WTC11 (cell line): ENCODE results near the gene TMEM187. TPM values are rescaled to one million over a fixed set of nuclear protein-coding genes. Genes with fewer than 3 reads are reported as not detected.

Experiments
- ATAC-seq: fragments of 200-7000 bp; cut with Tn5 transposase; 2 replicates; pipeline ENCODE4 v1.10.0; 2021; ENCODE audit warnings: mild to moderate bottlenecking, moderate library complexity
- CTCF ChIA-PET: fragments of 300-600 bp; sonication (Branson Sonifier 250); formaldehyde crosslinking; loops from one replicate; lab custom pipeline; 2021; ENCODE audit warnings: antibody characterized with exemption; lab: Charles Lee
- POLR2A ChIA-PET: fragments of 350-600 bp; sonication (Branson Sonifier 250); formaldehyde crosslinking; loops from one replicate; lab custom pipeline; 2021; ENCODE audit warnings: antibody characterized with exemption; lab: Charles Lee
- DNase-seq: peaks from one replicate; pipeline ENCODE4 v3.0.0; 2021; ENCODE audit warnings: low spot score
- H3K27ac Mint-ChIP-seq: 2 replicates; pipeline ENCODE4 v1.8.0; 2021; ENCODE audit warnings: mixed read lengths
- H3K27me3 Mint-ChIP-seq: 2 replicates; pipeline ENCODE4 v1.8.0; 2021; ENCODE audit warnings: low read depth, mild to moderate bottlenecking, moderate library complexity, mixed read lengths
- H3K36me3 Mint-ChIP-seq: 2 replicates; pipeline ENCODE4 v1.8.0; 2021; ENCODE audit warnings: mixed read lengths
- H3K4me1 Mint-ChIP-seq: 2 replicates; pipeline ENCODE4 v1.8.0; 2022; ENCODE audit warnings: mixed read lengths
- H3K4me3 Mint-ChIP-seq: 2 replicates; pipeline ENCODE4 v1.8.0; 2021; ENCODE audit warnings: mild to moderate bottlenecking, moderate library complexity, mixed read lengths
- H3K9me3 Mint-ChIP-seq: 2 replicates; pipeline ENCODE4 v1.8.0; 2021; ENCODE audit warnings: mixed read lengths
- CBFB ChIP-seq: sonication (generic); formaldehyde crosslinking; IDR thresholded peaks from 2 replicates; pipeline ENCODE4 v1.8.1; 2022; ENCODE audit warnings: mild to moderate bottlenecking, low read depth, missing genetic modification reagents
- FOXP1 ChIP-seq: sonication (generic); formaldehyde crosslinking; IDR thresholded peaks from 2 replicates; pipeline ENCODE4 v1.8.0; 2022; ENCODE audit warnings: missing genetic modification reagents, mild to moderate bottlenecking, moderate library complexity, borderline replicate concordance
- GRHL2 ChIP-seq: fragments of 250-450 bp; sonication (Bioruptor Pico); IDR thresholded peaks from 2 replicates; pipeline ENCODE4 v1.8.0; 2022; ENCODE audit warnings: mild to moderate bottlenecking, moderate library complexity; ENCODE audit not compliant: insufficient replicate concordance, severe bottlenecking
- JUN ChIP-seq: sonication (generic); formaldehyde crosslinking; IDR thresholded peaks from 2 replicates; pipeline ENCODE4 v1.8.0; 2023; ENCODE audit warnings: mild to moderate bottlenecking, missing genetic modification reagents
- RELA ChIP-seq: sonication (generic); formaldehyde crosslinking; IDR thresholded peaks from 2 replicates; pipeline ENCODE4 v1.8.1; 2022; ENCODE audit warnings: missing genetic modification reagents, mild to moderate bottlenecking, borderline replicate concordance
- RORB ChIP-seq: fragments of 250-450 bp; sonication (Bioruptor Pico); IDR thresholded peaks from 2 replicates; pipeline ENCODE4 v1.9.0; 2021; ENCODE audit warnings: mild to moderate bottlenecking
- SMAD3 ChIP-seq: sonication (generic); formaldehyde crosslinking; IDR thresholded peaks from 2 replicates; pipeline ENCODE4 v1.8.0; 2022; ENCODE audit warnings: missing genetic modification reagents, mild to moderate bottlenecking, borderline replicate concordance
- SP1 ChIP-seq: sonication (generic); formaldehyde crosslinking; conservative IDR thresholded peaks from 2 replicates; pipeline ENCODE4 v1.8.1; 2022; ENCODE audit warnings: missing genetic modification reagents
- TEAD1 ChIP-seq: sonication (generic); formaldehyde crosslinking; IDR thresholded peaks from 2 replicates; pipeline ENCODE4 v1.8.0; 2022; ENCODE audit warnings: mild to moderate bottlenecking, missing genetic modification reagents
- ZNF138 ChIP-seq: sonication (generic); formaldehyde crosslinking; conservative IDR thresholded peaks from 2 replicates; pipeline ENCODE4 v1.8.1; 2022; ENCODE audit warnings: mild to moderate bottlenecking, moderate library complexity, missing genetic modification reagents
- total RNA-seq: library from RNA; stranded (reverse); gene quantifications from 3 replicates; pipeline ENCODE4 v1.2.3, GENCODE V29; 2021
- TF ChIP-seq, protein P1 (sequence below): sonication (generic); formaldehyde crosslinking; IDR thresholded peaks from 2 replicates; pipeline ENCODE4 v1.8.1; 2023; ENCODE audit warnings: mild to moderate bottlenecking, missing genetic modification reagents
- TF ChIP-seq, protein P2 (sequence below): fragments of 200-600 bp; IDR thresholded peaks from 2 replicates; pipeline ENCODE4 v1.8.0; 2022; ENCODE audit warnings: antibody characterized with exemption
- TF ChIP-seq, protein P3 (sequence below): sonication (generic); formaldehyde crosslinking; IDR thresholded peaks from 2 replicates; pipeline ENCODE4 v1.8.1; 2022; ENCODE audit warnings: mild to moderate bottlenecking, moderate library complexity, missing genetic modification reagents
- TF ChIP-seq, protein P4 (sequence below): fragments of 250-450 bp; sonication (Bioruptor Pico); IDR thresholded peaks from 2 replicates; pipeline ENCODE4 v1.9.0; 2021; ENCODE audit warnings: mild to moderate bottlenecking
- TF ChIP-seq, protein P5 (sequence below): sonication (generic); formaldehyde crosslinking; conservative IDR thresholded peaks from 2 replicates; pipeline ENCODE4 v1.8.1; 2022; ENCODE audit warnings: mild to moderate bottlenecking, missing genetic modification reagents
- TF ChIP-seq, protein P6 (sequence below): fragments of 250-450 bp; sonication (Bioruptor Pico); IDR thresholded peaks from 2 replicates; pipeline ENCODE4 v1.8.0; 2021; ENCODE audit warnings: mild to moderate bottlenecking

The TMEM187 gene
- total RNA-seq, 1 experiment from 2014 or later = 8.4 TPM

DNA sequence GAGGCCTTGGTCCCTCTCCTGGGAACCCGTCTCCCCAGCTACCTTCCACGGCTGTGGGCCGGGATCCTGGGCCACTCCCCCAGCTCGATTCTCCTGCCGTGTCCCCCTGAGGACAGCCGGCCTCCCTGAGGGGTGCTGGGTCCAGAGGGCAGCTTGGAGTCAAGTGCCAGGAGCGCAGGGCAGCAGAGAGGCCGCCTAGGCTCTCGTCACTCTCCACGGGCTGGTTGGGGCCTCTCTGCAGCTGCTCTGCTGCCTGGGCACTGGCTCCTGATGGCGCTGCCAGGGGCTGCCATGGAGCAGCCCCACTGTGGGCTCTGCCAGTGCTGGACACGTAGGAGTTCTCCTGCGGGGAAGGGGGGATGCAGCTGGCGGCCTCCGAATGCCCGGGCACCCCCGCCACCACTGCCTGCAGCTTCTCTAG is 40.5 kb downstream of the TMEM187 start (continued):
- TF ChIP-seq, protein P1, sequence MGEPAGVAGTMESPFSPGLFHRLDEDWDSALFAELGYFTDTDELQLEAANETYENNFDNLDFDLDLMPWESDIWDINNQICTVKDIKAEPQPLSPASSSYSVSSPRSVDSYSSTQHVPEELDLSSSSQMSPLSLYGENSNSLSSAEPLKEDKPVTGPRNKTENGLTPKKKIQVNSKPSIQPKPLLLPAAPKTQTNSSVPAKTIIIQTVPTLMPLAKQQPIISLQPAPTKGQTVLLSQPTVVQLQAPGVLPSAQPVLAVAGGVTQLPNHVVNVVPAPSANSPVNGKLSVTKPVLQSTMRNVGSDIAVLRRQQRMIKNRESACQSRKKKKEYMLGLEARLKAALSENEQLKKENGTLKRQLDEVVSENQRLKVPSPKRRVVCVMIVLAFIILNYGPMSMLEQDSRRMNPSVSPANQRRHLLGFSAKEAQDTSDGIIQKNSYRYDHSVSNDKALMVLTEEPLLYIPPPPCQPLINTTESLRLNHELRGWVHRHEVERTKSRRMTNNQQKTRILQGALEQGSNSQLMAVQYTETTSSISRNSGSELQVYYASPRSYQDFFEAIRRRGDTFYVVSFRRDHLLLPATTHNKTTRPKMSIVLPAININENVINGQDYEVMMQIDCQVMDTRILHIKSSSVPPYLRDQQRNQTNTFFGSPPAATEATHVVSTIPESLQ (CRISPR knock-in tag) = no peak

DNA sequence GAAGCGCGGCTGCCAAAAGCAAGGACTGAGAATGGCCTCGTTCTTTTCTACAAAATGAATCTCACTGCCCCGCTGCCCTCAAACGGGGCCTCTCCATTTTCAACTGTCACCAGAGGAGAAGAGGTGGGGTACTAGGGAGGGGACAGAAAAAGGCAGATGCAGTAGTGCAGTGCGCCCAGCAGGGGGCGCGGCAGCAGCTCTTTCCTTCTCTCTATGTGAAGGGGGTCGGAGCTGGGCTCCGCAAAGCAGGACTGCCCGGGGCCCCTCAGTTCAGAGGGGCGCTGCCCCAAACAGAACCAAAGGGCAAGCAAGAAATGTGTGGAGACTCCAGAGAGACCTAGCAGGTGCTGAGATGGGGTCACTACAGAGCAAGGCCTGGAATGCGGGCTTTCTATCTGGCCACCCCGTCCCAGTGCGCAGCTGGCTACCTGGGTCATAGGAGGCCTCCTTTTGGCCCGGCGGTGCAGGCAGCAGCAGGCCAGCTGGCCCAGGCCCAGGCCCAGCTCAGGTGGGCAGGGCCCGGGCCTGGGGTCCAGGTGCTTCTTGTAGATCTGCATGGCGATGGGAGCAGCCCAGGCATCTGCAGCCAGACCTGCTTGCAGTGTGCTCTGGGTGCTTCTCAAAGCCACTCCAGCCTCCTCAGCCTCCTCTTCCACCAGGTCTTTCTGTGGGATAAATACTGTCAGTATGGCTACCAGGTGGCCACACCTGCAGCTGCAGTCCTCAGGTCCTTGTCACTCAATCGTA is 41.2 kb downstream of the TMEM187 start:
- Mint-ChIP-seq H3K4me1 (peaks cover 12% of the 10 kb centered on the region), H3K36me3 (peaks cover 5% of the 10 kb centered on the region), H3K4me3 (no peak overlapping the region), H3K27ac (no peak overlapping the region), H3K9me3 (no peaks in the 10 kb centered on the region), H3K27me3 (no peaks in the 10 kb centered on the region)
- DNase-seq = peak; percentile 55
- POLR2A ChIA-PET = no interaction called here
- no peak for TF ChIP-seq SP1 (CRISPR knock-in tag)
- TF ChIP-seq, protein P2, sequence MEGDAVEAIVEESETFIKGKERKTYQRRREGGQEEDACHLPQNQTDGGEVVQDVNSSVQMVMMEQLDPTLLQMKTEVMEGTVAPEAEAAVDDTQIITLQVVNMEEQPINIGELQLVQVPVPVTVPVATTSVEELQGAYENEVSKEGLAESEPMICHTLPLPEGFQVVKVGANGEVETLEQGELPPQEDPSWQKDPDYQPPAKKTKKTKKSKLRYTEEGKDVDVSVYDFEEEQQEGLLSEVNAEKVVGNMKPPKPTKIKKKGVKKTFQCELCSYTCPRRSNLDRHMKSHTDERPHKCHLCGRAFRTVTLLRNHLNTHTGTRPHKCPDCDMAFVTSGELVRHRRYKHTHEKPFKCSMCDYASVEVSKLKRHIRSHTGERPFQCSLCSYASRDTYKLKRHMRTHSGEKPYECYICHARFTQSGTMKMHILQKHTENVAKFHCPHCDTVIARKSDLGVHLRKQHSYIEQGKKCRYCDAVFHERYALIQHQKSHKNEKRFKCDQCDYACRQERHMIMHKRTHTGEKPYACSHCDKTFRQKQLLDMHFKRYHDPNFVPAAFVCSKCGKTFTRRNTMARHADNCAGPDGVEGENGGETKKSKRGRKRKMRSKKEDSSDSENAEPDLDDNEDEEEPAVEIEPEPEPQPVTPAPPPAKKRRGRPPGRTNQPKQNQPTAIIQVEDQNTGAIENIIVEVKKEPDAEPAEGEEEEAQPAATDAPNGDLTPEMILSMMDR = peak; percentile 89
- ATAC-seq = peak; percentile 76
- CTCF ChIA-PET = interaction anchor here (0.6 to 2.3 kb wide), 25 partner anchors 8 to 360 kb away, joined by 3 to 14 read pairs (median 4); partner anchors contain the start of gene MECP2

DNA sequence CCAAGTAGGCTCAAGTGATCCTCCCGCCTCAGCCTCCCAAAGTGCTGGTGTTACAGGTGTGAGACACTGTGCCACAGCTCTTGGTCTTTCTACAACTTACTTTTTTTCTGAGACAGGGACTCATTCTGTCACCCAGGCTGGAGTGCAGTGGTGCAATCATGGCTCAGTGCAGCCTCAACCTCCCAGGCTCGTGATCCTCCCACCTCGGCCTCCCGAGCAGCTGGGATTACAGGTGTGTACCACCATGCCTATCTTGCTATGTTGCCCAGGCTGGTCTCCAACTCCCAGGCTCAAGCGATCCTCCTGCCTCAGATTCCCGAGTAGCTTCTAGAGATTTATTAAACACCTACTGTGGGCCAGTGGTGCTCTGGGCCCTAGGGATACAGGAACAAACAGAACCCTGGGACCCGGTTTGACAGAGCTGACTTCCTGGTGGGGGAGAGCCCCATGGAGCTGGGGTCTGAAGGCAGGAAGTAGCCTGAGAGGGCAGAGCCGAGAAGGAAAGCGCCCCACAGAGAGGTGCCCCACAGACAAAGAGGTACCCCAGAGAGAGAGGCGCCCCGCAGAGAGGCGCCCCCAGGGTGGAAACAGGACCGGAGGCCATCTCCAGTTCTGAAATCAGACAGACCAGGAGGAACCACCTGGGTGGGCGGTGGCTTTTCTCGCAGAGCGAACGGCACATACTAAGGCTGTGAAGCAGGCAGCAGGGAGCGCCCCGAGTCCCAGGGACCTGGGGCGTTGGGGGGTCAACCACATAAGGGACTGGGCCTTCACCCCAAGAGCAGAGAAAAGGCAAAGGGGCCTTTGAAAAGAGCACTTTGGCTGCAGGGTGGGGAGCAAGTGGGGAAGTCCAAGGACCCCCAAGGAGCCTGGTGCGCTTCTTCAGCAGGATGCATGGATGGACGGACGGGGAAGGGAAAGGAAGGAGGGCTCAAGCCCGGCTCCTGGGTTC is 42.2 kb downstream of the TMEM187 start:
- TF ChIP-seq, protein P3, sequence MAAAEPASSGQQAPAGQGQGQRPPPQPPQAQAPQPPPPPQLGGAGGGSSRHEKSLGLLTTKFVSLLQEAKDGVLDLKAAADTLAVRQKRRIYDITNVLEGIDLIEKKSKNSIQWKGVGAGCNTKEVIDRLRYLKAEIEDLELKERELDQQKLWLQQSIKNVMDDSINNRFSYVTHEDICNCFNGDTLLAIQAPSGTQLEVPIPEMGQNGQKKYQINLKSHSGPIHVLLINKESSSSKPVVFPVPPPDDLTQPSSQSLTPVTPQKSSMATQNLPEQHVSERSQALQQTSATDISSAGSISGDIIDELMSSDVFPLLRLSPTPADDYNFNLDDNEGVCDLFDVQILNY (CRISPR knock-in tag) = no peak
- TF ChIP-seq SMAD3 (CRISPR knock-in tag) (no peak), CBFB (CRISPR knock-in tag) (no peak), FOXP1 (CRISPR knock-in tag) (no peak), JUN (CRISPR knock-in tag) (no peak), TEAD1 (no peak), RORB (CRISPR knock-in tag) (no peak), GRHL2 (CRISPR knock-in tag) (no peak), RELA (CRISPR knock-in tag) (no peak), ZNF138 (CRISPR knock-in tag) (no peak)
- TF ChIP-seq, protein P4, sequence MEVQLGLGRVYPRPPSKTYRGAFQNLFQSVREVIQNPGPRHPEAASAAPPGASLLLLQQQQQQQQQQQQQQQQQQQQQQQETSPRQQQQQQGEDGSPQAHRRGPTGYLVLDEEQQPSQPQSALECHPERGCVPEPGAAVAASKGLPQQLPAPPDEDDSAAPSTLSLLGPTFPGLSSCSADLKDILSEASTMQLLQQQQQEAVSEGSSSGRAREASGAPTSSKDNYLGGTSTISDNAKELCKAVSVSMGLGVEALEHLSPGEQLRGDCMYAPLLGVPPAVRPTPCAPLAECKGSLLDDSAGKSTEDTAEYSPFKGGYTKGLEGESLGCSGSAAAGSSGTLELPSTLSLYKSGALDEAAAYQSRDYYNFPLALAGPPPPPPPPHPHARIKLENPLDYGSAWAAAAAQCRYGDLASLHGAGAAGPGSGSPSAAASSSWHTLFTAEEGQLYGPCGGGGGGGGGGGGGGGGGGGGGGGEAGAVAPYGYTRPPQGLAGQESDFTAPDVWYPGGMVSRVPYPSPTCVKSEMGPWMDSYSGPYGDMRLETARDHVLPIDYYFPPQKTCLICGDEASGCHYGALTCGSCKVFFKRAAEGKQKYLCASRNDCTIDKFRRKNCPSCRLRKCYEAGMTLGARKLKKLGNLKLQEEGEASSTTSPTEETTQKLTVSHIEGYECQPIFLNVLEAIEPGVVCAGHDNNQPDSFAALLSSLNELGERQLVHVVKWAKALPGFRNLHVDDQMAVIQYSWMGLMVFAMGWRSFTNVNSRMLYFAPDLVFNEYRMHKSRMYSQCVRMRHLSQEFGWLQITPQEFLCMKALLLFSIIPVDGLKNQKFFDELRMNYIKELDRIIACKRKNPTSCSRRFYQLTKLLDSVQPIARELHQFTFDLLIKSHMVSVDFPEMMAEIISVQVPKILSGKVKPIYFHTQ (CRISPR knock-in tag) = no peak
- TF ChIP-seq, protein P5, sequence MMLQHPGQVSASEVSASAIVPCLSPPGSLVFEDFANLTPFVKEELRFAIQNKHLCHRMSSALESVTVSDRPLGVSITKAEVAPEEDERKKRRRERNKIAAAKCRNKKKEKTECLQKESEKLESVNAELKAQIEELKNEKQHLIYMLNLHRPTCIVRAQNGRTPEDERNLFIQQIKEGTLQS (CRISPR knock-in tag) = no peak
- TF ChIP-seq, protein P1 (CRISPR knock-in tag) = no peak
- TF ChIP-seq, protein P6, sequence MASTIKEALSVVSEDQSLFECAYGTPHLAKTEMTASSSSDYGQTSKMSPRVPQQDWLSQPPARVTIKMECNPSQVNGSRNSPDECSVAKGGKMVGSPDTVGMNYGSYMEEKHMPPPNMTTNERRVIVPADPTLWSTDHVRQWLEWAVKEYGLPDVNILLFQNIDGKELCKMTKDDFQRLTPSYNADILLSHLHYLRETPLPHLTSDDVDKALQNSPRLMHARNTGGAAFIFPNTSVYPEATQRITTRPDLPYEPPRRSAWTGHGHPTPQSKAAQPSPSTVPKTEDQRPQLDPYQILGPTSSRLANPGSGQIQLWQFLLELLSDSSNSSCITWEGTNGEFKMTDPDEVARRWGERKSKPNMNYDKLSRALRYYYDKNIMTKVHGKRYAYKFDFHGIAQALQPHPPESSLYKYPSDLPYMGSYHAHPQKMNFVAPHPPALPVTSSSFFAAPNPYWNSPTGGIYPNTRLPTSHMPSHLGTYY (CRISPR knock-in tag) = no peak
- H3K36me3 Mint-ChIP-seq = peaks cover 5% of the 10 kb centered on the region
- ChIA-PET CTCF (interaction anchor here (0.8 to 2.3 kb wide), 11 partner anchors 11 to 293 kb away, joined by 3 to 12 read pairs (median 4); partner anchors contain the start of gene MECP2), POLR2A (no interaction called here)
- no peak overlapping the region for H3K27ac Mint-ChIP-seq
- ATAC-seq = no peak
- H3K27me3 Mint-ChIP-seq = no peaks in the 10 kb centered on the region
- no peak for DNase-seq
- no peak overlapping the region for H3K4me3 Mint-ChIP-seq
- no peaks in the 10 kb centered on the region for H3K9me3 Mint-ChIP-seq
- peaks cover 12% of the 10 kb centered on the region for H3K4me1 Mint-ChIP-seq
